GM12864 (cell line): ENCODE measurements around the gene BTBD9.
A peak's percentile ranks its signal among the peaks of the same experiment; 100 is the strongest.

Experiments used
- DNase-seq: peaks from one replicate; pipeline ENCODE4 v3.0.0-alpha.2; 2011; ENCODE audit warnings: low read depth
- H3K4me3 ChIP-seq: 2 replicates; pipeline ENCODE4 v1.5.1; 2011; ENCODE audit warnings: mild to moderate bottlenecking, low read depth, low read length, control low read depth
- TF ChIP-seq, protein P1 (sequence below): IDR thresholded peaks from 2 replicates; pipeline ENCODE4 v1.5.1; 2011; ENCODE audit warnings: low read depth, mild to moderate bottlenecking, moderate library complexity, low read length, control low read depth, inconsistent platforms; ENCODE audit errors: missing control alignments

Gene BTBD9

DNA sequence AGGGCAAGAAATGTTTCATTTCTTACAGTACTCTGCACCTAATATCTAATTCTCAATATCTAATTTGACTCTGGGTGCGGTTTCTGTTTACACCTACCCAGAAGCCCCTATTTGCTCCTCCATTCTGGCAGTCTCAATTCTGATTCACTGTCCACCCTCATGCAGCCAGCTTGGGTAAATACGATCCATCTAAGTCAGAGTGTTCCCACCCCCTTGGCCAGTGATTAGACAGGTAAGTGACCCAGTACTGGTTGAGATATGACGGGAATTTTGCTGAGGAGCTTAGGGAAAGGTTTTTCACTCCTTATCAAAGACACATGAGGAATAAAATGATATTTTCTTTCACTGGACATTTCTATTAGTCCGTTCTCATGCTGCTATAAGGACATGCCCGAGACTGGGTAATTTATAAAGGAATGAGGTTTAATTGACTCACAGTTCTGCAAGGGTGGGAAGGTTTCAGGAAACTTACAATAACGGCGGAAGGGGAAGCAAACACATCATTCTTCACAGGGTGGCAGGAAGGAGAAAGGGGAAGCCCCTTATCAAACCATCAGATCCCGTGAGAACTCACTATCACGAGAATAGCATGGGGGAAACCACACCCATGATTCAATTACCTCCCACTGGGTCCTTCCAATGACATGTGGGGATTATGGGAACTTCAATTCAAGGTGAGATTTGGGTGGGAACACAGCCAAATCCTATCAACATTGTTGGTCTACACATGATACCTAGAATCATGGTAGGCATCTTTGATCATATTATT is 33.9 kb upstream of the BTBD9 start:
- DNase-seq, result no peak
- TF ChIP-seq, protein P1, sequence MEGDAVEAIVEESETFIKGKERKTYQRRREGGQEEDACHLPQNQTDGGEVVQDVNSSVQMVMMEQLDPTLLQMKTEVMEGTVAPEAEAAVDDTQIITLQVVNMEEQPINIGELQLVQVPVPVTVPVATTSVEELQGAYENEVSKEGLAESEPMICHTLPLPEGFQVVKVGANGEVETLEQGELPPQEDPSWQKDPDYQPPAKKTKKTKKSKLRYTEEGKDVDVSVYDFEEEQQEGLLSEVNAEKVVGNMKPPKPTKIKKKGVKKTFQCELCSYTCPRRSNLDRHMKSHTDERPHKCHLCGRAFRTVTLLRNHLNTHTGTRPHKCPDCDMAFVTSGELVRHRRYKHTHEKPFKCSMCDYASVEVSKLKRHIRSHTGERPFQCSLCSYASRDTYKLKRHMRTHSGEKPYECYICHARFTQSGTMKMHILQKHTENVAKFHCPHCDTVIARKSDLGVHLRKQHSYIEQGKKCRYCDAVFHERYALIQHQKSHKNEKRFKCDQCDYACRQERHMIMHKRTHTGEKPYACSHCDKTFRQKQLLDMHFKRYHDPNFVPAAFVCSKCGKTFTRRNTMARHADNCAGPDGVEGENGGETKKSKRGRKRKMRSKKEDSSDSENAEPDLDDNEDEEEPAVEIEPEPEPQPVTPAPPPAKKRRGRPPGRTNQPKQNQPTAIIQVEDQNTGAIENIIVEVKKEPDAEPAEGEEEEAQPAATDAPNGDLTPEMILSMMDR, result no peak
- no peak overlapping the region for H3K4me3 ChIP-seq

DNA sequence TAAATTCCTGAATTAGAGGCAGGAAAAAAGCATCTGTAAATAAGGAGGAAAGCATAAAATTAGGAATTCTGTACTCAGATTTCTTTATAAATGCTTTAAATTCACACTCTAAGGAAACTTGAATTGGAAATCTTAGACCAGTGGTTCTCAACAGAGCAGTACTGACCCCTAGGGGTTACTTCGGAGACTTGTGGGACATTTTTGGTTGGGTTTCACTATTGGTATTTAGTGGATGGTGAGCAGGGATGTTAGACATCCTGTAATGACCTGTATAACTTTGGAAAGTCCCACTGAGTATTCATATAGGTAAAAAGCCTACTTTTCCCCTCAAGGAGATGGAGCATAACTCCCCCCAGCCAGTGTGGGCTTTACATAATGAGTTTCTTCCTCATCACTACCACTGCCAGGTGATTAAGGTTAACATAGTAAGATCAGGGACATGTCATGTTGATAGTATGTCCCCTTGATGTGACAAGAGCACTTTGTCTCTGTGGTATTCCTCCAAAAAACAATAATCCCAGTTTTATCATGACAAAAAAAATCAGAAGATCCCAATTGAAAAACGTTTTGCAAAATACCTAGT is 32.2 kb upstream of the BTBD9 start:
- TF ChIP-seq, protein P1, result peak; percentile 63
- H3K4me3 ChIP-seq, result no peak overlapping the region
- peak; percentile 47 for DNase-seq

DNA sequence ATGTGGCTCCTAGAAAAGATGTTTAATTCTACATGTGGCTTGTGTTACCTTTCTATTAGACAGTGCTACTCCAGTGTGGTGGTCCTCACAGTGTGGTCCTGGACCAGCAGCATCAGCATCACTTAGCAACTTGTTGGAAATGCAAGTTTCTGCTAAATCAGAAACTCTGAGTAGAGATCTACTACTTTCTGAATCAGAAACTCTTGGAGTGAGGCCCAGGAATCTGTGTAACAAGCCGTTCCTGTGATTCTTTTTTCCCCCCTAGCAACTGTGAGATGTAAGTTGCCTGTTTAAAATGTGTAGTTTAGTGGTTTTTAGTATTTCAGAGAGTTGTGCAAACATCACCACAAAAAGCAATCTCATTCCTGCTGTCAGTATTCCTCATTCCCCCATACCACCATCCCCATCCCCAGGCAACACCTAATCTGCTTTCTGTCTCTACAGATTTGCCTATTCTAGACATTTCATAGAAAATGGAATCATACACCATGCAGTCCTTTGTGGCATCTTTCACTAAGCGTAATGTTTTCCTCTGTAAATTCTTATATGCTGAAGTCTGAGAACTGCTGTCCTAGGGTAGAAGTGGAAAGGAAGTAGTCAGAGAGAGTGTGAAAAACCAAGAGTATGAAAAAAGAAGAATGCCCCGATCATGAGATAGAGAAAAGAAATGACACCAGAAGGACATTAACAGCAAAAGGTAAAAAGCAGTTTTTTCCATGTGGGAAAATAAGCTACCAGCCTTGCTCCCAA is 18.9 kb upstream of the BTBD9 start:
- DNase-seq, result no peak
- TF ChIP-seq, protein P1, result no peak
- no peak overlapping the region for H3K4me3 ChIP-seq

DNA sequence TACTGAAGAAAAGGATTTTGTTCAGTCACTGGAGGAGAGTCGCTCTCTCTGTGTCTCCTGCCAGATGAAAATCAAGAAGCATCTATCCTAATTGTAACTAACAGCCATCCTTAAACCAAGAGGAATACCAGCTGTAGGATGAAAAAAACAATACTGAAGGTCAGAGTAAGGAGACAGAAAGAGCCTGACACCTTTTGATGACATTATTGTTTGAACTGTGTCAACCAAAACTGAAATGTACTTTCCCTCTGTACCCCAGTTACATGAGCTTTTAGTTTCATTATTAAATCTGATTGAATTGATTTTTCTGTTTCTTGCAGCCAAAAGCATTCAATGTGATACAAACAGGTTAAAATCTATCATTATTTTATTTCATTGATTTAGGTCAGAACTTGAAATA is 17.2 kb upstream of the BTBD9 start:
- no peak overlapping the region for H3K4me3 ChIP-seq
- no peak for DNase-seq
- TF ChIP-seq, protein P1, result no peak

DNA sequence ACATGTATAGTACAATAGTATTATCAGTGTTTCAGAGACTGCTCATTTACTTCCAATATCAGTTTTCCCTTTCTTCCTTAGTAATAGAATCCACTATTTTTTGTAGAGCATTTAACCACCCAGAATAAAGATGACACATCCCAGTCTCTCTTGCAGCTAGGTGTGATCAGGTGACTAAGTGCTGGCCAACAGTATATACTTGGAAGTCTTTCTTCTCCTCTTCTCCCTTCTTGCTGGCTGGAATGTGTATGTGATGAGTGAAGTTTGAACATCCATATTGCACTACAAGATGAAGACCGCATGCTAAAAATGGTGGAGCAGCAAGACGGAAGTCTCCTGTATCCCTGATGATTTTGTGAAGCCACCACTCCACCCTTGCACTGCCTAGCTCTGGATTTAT is 14.5 kb upstream of the BTBD9 start:
- no peak overlapping the region for H3K4me3 ChIP-seq
- TF ChIP-seq, protein P1, result no peak

DNA sequence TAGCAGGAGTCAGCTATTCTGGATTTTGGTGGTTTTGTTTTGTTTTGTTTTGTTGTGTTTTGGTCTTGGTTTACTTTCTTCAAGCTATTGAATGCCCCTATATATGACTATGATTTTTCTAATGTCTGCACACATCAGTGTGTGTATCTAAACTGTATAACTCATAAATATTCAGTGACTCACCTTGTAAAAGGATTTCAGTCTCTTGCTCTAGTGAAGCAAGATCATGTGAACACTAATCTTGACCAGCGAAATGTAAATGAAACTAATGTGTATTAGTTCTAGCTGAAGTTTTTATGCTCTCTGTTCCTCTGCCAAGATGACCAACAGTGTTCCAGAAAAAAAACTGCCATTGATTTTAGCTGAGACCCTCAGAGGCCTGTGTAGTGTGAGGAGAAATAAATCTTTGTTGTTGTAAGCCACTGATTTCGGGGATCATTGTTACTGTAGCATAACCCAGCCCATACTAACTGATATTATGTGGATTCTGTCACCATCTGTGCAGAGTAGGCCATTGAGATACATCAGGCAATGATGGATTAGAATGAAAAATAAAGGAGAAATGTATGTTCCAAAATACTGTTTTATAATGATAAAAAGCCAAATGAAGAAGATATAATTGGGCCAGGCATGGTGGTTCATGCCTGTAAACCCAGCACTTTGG is 11.5 kb upstream of the BTBD9 start:
- TF ChIP-seq, protein P1, result no peak
- DNase-seq, result no peak
- H3K4me3 ChIP-seq, result no peak overlapping the region

More for the DNA sequence above, 14.5 kb upstream of the BTBD9 start:
- DNase-seq, result no peak
